Neural crest cell (in vitro differentiated cells): ENCODE measurements around the gene CNTN5. TPM values are rescaled to one million over a fixed set of nuclear protein-coding genes. Genes with fewer than 3 reads are reported as not detected.

ENCODE experiments used
- DNase-seq: peaks from one replicate; pipeline ENCODE4 v3.0.0; 2021; ENCODE audit warnings: low read depth, mixed read lengths, low spot score
- H3K27ac Mint-ChIP-seq: one replicate; pipeline ENCODE4 v1.8.0; 2021; ENCODE audit warnings: mild to moderate bottlenecking, mixed read lengths; ENCODE audit not compliant: unreplicated experiment
- H3K27me3 Mint-ChIP-seq: 2 replicates; pipeline ENCODE4 v1.8.0; 2021; ENCODE audit warnings: low read depth, mild to moderate bottlenecking, mixed read lengths
- H3K36me3 Mint-ChIP-seq: 2 replicates; pipeline ENCODE4 v1.8.0; 2021; ENCODE audit warnings: low read depth, mild to moderate bottlenecking, mixed read lengths
- H3K4me1 Mint-ChIP-seq: 2 replicates; pipeline ENCODE4 v1.8.0; 2021; ENCODE audit warnings: mixed read lengths
- H3K4me3 Mint-ChIP-seq: one replicate; pipeline ENCODE4 v1.8.0; 2021; ENCODE audit warnings: mild to moderate bottlenecking, mixed read lengths
- H3K9me3 Mint-ChIP-seq: 2 replicates; pipeline ENCODE4 v1.8.0; 2021; ENCODE audit warnings: mixed read lengths
- CTCF ChIP-seq: fragments of 200-600 bp; sonication (generic); conservative IDR thresholded peaks from 2 replicates; pipeline ENCODE4 v1.5.0; 2021; ENCODE audit warnings: antibody characterized with exemption, mild to moderate bottlenecking
- total RNA-seq: library from RNA; stranded (reverse); gene quantifications from 2 replicates; pipeline ENCODE4 v1.2.1, GENCODE V29; 2021

The CNTN5 gene
- total RNA-seq, 1 donor from 2014 or later: not detected

- no peak for DNase-seq
- no peak for TF ChIP-seq CTCF
- Mint-ChIP-seq H3K27ac (no peak overlapping the region), H3K4me1 (no peaks in the 10 kb centered on the region), H3K27me3 (no peaks in the 10 kb centered on the region), H3K36me3 (no peaks in the 10 kb centered on the region), H3K4me3 (no peak overlapping the region), H3K9me3 (no peaks in the 10 kb centered on the region)
Observed at GRCh38 chr11:100066399-100066798, 1045.7 kb downstream of the CNTN5 start.

GRCh38 chr11:100068116-100068515 is 1047.4 kb downstream of the CNTN5 start:
- Mint-ChIP-seq H3K36me3 (no peaks in the 10 kb centered on the region), H3K4me1 (no peaks in the 10 kb centered on the region), H3K4me3 (no peak overlapping the region), H3K27ac (no peak overlapping the region), H3K9me3 (no peaks in the 10 kb centered on the region), H3K27me3 (no peaks in the 10 kb centered on the region)
- TF ChIP-seq CTCF: no peak
- no peak for DNase-seq

- Mint-ChIP-seq H3K4me3 (no peak overlapping the region), H3K9me3 (no peaks in the 10 kb centered on the region), H3K36me3 (no peaks in the 10 kb centered on the region), H3K4me1 (no peaks in the 10 kb centered on the region), H3K27ac (no peak overlapping the region), H3K27me3 (no peaks in the 10 kb centered on the region)
- DNase-seq: no peak
- TF ChIP-seq CTCF: no peak
Observed at GRCh38 chr11:100072131-100072530, 1051.4 kb downstream of the CNTN5 start.

GRCh38 chr11:100080381-100080780 is 1059.6 kb downstream of the CNTN5 start:
- Mint-ChIP-seq H3K36me3 (no peaks in the 10 kb centered on the region), H3K27ac (no peak overlapping the region), H3K9me3 (no peaks in the 10 kb centered on the region), H3K4me1 (no peaks in the 10 kb centered on the region), H3K4me3 (no peak overlapping the region), H3K27me3 (no peaks in the 10 kb centered on the region)
- DNase-seq: no peak
- TF ChIP-seq CTCF: no peak

- H3K27me3 Mint-ChIP-seq: no peaks in the 10 kb centered on the region
- H3K27ac Mint-ChIP-seq: no peak overlapping the region
- H3K9me3 Mint-ChIP-seq: no peaks in the 10 kb centered on the region
- H3K36me3 Mint-ChIP-seq: no peaks in the 10 kb centered on the region
- no peaks in the 10 kb centered on the region for H3K4me1 Mint-ChIP-seq
- no peak for DNase-seq
- H3K4me3 Mint-ChIP-seq: no peak overlapping the region
- no peak for TF ChIP-seq CTCF
Observed at GRCh38 chr11:100080821-100081220, 1060.1 kb downstream of the CNTN5 start.

- H3K4me3 Mint-ChIP-seq: no peak overlapping the region
- no peak for TF ChIP-seq CTCF
- no peaks in the 10 kb centered on the region for H3K27me3 Mint-ChIP-seq
- no peaks in the 10 kb centered on the region for H3K9me3 Mint-ChIP-seq
- no peak for DNase-seq
- H3K4me1 Mint-ChIP-seq: no peaks in the 10 kb centered on the region
- no peak overlapping the region for H3K27ac Mint-ChIP-seq
- H3K36me3 Mint-ChIP-seq: no peaks in the 10 kb centered on the region
Observed at GRCh38 chr11:100093698-100094097, 1072.9 kb downstream of the CNTN5 start.
